ENCODE data around the gene CHPF.
A peak's percentile ranks its signal among the peaks of the same experiment; 100 is the strongest.

The CHPF gene, protein sequence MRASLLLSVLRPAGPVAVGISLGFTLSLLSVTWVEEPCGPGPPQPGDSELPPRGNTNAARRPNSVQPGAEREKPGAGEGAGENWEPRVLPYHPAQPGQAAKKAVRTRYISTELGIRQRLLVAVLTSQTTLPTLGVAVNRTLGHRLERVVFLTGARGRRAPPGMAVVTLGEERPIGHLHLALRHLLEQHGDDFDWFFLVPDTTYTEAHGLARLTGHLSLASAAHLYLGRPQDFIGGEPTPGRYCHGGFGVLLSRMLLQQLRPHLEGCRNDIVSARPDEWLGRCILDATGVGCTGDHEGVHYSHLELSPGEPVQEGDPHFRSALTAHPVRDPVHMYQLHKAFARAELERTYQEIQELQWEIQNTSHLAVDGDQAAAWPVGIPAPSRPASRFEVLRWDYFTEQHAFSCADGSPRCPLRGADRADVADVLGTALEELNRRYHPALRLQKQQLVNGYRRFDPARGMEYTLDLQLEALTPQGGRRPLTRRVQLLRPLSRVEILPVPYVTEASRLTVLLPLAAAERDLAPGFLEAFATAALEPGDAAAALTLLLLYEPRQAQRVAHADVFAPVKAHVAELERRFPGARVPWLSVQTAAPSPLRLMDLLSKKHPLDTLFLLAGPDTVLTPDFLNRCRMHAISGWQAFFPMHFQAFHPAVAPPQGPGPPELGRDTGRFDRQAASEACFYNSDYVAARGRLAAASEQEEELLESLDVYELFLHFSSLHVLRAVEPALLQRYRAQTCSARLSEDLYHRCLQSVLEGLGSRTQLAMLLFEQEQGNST

DNA sequence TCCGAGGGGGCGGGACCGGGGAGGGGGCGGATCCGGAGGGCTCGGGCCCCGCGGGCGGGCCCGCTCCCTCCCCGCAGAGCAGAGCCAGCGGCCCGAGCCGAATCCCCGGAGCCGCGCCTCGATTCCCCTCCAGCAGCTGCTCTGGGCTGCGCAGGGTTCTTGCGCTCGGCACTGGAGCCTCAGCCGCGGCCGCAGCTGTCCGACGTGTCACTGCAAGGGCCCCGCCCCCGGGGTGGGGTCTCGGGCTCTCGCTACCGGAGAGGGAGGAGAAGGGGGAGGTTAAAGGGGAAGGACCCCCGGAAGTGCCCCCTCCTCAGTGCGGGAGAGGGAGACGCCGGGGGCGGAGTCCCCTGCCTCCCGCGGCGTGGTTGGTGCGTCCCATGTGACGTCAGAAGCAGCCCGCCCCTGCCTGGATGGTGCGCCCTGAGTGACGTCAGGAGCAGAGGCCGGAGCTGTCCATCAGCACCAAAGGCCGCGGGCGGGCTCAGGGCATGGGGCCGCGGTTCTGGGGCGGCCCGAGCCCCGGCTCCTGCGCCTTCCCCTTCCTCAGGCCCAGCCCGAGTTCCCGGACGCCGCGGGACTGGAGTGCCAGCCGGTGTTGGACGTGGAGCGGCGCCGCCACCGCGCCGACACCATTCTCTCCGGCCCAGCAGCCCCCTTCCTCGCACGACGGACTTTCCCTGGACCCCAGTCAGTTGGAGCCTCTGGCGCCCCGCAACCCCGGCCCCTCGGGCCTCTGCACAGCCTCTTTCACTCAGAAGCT is at the start of gene CHPF, which contains the start of gene TMEM198:
TSS of gene CHPF (minus strand) at position 214 of the 763 bp plus-strand sequence. CDS start 271 bp downstream, outside the sequence.
TSS of gene TMEM198 (plus strand) at position 433 of the 763 bp plus-strand sequence. CDS start 700 bp downstream, outside the sequence.
- peak; percentile 99 for DNase-seq (ENCODE audit: low spot score)

DNA sequence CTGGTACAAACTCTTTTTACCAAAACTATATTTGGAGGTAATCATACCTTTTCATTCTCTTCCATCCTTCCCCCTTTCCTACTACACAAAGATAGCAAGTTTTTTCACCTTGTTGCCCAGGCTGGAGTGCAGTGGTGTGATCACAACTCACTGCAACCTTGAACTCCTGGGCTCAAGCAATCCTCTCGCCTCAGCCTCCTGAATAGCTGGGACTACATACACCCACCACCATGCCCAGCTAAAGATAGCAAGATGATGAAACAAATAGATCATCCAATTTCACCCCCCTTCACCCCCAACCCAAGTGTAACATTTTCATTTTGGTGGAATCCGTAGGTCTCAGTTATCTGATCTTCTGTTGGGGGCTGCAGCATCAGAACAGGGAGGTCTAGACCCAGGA is 49.5 kb upstream of the CHPF start:
- no peak for DNase-seq (ENCODE audit: low spot score)

DNA sequence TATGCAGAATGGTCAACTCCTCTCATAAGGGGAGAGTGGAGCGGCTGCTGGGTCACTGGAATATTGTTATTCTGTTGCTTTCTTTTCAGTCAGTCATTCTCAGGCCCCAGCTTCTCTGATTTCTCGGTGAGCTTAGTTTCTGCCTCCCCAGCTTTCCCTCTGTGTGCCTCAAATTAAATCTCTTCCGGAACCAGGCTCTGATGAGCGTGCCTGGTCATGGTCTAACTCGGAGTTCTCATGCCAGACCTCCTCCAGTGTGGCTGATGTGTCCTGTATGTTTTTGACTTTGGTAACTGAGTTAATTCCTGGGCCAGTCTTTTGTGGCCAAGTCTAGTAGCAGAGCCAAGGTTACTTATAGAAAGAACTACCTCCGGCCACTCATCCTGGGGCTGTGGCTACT is 49.1 kb upstream of the CHPF start:
- no peak for DNase-seq (ENCODE audit: low spot score)

DNA sequence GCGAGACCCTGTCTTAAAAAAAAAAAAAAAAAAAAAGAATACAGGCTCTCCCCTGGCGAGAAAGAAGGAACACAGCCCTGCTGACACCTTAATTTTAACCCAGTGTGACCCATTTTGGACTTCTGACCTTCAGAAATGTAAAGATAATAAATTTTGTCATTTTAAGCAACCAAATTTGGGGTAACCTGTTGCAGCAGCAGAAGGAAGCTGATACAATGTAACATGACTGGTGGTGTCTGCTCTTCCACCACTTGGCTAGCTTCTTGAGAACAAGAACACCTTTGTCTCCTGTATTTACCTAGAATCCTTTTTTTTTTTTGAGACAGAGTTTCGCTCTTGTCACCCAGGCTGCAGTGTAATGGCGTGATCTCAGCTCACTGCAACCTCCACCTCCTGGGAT is 47.5 kb upstream of the CHPF start:
- no peak for DNase-seq (ENCODE audit: low spot score)

DNA sequence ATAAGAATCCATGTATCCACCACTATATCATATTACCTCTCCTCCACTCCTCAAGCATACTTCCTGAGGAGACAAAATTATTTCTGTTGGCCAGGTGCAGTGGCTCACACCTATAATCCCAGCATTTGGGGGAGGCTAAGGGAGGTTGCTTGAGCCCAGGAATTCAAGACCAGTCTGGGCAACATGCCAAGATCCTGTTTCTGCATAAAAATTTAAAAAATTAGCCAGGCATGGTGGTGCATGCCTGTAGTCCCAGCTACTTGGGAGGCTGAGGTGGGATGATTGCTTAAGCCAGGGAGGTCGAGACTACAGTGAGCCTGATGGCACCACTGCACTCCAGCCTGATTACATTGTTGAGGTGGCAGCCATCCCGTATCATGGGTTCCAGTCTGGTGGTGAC is 37.7 kb upstream of the CHPF start:
- no peak for DNase-seq (ENCODE audit: low spot score)

DNA sequence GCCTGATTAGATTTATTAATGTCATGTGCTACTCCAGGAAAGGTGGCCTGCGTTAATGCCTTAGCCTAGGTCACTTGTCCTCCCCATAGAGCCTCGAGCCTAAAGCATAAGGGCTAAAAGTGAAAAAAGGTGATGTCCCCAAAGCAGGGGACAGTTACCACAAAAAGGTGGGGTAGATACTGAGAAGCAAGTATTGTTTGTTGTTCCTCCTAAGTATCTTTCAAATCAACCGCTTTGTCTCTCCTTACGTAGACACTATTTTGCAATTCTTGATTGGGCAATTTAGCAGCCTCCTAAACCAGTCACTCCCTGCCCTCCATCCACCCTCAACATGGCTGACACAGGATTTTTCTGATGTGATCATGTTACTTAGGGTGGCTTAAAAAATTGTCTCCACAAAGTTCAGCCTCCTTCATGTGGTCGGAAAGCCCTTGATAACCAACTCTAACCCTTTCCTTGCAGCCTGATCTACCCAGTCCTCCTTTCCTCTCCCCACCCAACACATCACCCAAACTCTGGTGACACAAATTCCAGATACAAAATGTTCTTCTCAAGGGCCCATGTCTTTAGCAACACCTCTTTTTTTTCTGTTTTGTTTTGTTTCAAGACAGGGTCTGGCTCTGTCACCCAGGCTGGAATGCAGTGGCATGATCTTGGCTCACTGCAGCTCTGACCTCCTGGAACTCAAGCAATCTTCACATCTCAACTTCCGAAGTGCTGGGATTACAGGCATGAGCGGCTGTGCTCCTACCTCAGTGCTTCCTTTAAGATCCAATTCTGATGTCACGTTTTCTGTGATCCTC is 35.4 kb upstream of the CHPF start:
- no peak for DNase-seq (ENCODE audit: low spot score)

DNA sequence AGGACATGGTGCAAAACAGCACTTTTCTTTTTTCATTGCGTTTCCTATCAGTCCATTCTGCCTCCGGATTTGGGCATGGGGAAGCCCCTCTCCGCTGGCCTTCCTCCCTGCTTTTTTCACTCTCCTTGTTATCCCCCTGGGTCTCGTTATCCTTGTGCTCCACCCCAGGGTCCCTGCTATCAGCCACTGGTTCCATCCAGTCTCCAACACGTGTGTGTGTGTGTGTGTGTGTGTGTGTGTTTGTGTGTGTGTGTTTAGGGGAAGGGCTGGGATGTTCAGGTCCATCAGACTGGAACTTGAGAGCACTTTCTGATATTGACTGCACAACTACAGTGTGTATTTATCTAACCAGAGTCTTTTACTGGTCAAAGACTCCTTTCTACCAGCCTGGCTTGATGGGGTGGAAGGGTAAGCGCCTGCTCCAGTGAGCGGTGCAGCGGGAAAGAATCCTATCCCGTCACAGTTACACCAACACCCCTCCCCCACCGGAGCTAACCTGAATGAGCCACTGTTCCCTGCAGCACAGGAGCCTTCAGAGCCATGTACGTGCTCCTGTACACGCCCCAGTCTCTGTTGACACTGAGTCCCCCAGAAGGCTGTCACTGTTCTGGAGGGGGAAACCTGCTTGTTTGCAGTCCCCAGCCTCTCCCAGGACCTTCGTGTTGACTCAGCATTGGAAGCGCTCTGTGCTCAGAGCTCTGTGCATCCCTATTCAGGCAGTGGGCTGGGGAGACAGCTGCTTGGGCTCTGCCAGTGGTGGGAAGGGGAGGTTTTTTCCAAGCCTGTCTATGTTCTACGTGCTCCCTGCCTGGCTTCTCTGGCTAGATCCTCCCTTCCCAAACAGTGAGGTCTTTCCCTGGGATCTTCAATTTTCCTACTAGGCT is 33.1 kb upstream of the CHPF start:
- no peak for DNase-seq (ENCODE audit: low spot score)

DNA sequence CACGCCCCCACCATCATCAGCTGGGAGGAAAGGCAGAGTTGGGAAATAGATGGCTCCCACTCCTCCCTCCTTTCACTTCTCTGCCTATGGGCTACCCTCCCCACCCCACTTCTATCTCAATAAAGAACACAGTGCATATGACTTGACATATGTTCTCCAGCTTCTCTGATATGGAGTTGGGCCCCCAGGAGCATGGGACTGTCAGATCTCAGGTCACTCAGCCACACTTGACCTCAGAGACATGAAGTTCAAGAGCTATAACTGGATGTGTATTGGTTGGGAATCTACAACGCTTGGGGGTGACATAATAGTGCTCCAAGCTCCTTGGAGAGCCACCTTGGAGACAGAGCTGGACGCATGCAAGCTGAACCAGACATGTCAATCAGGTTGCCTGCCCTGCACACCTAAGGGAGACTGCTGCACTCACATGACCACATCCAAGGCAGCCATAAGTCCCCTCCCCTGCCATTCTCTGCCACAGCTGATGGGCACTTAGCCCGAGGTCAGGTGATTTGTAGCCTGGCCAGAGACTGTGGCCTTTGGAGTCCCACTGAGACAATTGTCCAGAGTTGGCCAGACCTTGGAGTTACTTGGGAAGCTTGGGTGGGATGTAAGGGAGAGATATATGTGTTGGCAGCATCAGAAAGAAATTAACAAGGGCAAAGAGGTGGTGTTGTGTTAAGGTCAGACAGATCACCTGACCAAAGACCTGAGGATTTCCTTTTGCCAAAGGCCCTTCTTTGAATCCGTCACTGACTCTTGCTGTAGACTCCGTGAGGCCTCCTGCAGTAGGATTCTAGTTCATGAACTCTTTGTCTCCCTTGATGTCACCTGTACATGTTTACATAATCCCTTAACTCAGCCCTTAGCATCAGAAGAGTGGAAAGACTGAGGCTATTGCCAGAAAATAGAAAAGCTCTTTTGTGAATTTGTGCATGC is 32.2 kb upstream of the CHPF start:
- no peak for DNase-seq (ENCODE audit: low spot score)

DNA sequence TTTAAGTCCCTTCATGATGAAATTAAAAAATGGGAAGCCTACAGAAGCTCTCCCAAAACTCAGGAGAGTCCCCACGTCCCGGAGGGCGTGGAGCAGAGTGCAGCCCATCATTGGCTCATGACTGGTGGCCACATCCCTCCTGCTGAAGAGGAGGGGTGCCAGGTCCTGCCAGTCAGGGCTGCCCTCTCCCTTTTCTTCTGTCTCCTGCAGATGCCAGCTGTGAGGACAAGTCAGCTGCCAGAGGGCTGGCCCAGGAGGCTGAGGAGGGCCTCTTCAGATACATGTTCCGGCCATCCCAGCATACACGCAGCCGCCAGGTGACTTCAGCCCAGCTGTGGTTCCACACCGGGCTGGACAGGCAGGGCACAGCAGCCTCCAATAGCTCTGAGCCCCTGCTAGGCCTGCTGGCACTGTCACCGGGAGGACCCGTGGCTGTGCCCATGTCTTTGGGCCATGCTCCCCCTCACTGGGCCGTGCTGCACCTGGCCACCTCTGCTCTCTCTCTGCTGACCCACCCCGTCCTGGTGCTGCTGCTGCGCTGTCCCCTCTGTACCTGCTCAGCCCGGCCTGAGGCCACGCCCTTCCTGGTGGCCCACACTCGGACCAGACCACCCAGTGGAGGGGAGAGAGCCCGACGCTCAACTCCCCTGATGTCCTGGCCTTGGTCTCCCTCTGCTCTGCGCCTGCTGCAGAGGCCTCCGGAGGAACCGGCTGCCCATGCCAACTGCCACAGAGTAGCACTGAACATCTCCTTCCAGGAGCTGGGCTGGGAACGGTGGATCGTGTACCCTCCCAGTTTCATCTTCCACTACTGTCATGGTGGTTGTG is 31.1 kb upstream of the CHPF start:
- no peak for DNase-seq (ENCODE audit: low spot score)

DNA sequence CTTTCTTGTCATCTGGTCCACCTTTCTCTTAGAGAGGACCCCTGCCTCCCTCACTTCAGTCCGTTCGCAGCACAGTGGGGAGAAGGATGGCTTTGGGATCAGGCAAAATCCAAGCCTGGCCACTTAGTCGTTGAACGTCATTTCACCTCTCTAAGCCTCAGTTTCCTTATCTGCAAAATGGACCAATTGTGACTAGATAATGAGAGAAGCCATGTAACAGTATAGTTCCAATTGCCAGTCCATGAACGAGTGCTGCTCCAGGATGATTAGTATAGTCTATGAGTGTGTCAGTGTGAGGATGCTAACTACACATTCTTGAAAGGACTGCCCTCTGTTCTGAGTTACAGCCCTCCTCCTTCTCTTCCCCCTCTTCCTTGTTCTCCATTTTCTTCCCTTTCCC is 29.6 kb upstream of the CHPF start:
- DNase-seq (ENCODE audit: low spot score) = no peak

DNA sequence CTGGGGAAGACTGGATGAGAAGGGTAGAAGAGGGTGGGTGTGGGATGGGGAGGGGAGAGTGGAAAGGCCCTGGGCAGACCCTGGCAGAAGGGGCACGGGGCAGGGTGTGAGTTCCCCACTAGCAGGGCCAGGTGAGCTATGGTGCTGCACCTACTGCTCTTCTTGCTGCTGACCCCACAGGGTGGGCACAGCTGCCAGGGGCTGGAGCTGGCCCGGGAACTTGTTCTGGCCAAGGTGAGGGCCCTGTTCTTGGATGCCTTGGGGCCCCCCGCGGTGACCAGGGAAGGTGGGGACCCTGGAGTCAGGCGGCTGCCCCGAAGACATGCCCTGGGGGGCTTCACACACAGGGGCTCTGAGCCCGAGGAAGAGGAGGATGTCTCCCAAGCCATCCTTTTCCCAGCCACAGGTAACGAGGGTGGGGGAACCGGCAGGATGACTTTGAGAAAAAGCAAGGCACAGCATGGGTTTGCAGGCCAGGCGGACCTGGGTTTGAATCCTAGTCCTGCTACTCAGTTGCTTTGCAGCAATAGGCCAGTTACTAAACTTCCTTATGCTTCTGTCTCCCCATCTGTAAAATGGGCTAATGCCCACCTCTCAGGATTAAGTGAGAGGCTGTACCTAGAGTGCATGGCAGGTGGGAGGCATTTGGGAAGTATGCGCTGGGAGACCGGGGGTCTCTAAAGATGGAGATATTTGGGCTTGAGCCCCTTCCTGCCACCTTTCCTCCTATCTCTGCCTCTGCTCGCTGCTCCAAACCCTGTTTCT is 28.8 kb upstream of the CHPF start, which contains the start of gene INHA:
TSS of gene INHA (plus strand) at position 74 of the 765 bp plus-strand sequence. CDS start at position 139, 65 bp downstream.
- no peak for DNase-seq (ENCODE audit: low spot score)

DNA sequence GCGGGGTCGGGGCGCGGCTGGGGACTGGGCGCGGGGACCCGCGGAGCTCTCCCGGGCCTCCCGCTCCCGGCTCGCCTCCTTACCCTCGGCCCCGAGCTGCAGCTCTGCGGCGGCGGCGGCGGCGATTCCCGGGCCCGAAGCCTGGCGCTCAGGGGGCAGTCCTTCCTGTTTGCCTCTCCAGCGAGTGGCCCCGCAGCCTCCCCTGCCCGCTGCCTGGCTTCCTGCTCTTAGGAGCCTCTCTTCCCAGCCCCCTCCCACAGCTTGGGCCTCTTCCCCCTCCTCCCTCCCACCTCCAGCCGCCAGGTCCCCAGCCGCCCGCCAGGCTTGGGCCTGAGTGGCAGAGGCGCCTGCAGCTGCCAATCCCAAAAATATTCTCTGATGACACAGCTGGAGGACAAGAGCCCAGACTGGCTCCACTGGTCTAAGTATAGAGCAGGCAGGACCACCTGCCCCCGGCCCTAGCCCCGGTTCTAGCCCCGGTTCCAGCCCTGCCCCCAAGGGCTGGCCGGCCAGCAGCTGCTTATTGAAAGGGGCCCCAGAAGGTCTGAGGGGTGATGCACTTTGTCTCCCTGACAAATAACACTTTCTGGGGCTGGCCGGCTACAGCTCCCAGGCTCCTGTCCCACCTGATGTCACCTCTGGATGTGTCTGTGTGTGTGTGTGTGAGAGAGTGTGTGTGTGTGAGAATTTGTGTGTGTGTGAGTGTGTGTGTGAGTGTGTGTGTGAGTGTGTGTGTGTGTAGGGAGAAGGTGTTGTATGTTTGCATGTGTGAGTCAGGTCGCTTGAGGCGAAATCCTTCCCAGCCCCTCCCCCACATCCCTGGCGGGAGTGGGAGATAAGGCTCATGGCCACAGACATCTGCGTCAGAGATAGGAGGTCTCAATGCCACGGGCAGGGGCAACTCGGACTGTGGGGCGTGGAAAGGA is 28.0 kb upstream of the CHPF start, which contains the start of gene OBSL1:
TSS of gene OBSL1 (minus strand) at position 229 of the 926 bp plus-strand sequence. CDS start 307 bp downstream, outside the sequence.
- DNase-seq (ENCODE audit: low spot score) = no peak

DNA sequence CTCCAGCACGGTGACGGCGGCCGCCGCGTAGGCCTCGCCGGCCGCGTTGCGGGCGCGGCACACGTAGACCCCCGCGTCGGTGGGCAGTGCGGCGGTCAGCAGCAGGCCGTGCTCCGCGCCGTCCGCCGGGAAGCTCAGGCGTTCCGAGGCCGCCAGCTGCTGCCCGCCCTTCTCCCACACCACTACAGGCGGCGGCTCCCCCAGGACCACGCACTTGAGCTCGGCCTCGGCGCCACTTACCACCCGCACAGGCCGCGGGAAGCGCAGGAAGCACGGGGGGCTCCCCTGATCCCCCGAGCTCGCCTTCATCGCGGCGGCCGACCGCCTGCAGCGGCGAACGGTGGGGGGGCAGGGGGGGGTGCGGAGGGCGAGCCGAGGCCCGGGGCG is 27.3 kb upstream of the CHPF start:
- DNase-seq (ENCODE audit: low spot score) = no peak

DNA sequence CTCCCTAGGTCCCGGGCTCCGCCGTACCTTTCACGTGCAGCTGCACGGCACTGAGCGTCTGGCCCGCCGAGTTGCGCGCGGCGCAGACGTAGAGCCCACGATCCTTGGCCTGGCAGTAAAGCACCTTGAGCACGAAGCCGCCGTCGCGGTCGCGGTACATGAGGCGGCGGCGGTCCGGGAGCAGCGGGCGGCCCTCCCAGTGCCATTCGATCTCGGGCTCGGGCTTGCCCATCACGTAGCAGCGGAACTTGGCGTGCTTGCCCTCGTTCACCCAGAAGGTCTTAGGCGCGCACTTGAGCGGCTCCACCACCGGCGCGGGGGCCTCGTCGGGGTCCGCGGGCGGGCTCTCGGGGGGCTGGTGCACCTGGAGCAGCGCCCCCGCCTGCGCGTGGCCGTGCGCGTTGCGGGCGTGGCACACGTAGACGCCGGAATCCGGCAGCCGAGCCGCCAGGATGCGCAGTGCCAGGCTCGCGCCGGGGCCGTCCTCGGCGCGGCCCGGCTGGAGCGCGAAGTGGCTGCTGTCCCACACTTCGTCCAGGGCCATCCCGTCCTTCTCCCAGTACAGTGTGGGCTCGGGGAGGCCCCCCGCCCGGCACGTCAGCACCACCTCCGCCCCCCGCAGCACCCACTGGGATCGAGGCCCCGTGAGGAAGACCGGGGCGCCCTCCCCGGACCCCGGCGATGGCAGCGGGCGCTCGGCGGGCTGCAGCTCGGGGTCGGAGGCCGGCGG is 26.8 kb upstream of the CHPF start:
- no peak for DNase-seq (ENCODE audit: low spot score)

DNA sequence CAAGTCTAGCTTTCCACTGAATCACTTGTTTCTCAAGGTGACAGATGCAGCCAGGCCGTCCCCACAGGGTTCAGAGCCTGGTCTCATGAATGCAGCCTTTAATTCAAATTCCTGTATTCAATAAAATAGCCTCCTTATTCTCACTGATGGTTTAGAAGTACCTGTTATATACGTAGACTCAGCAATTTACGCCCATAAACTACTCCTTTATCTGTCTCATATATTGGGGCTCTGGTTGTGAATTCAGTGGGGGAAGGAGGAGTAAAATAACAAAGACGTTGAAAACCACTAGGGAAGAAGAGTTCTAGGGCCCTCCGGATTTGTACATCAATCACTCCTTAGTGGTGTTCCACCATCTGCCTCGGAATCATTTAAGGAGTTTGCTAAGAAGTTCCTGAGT is 26.0 kb upstream of the CHPF start:
- no peak for DNase-seq (ENCODE audit: low spot score)

DNA sequence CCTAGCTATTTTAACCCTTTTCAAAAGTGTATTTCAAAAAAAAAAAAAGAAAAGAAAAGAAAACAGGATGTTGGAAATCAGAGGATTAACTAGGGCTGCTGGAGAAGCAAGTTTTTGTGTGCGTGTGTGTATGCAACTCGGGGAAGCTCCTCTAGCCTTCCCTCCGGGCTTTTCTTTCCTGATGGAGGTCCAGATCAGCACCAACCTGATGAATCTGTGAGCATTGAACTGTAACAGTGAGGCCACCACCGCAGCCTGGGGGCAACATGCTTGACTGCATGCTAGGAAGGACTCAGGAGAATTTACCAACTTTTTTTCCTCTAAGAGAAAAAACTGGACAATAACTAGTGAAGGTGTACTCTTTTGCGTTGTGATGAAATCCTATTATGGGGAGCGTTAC is 25.4 kb upstream of the CHPF start:
- no peak for DNase-seq (ENCODE audit: low spot score)

Measured in NAMALWA (cell line).